ENCODE results near the gene KDM4E.

KDM4E gene

GRCh38 chr11:95057959-95058358 is 32.9 kb downstream of the KDM4E start:
- Mint-ChIP-seq H3K36me3 (ENCODE audit: insufficient read depth) (no peaks in the 10 kb centered on the region), H3K27me3 (peaks cover 61% of the 10 kb centered on the region), H3K4me3 (no peak overlapping the region), H3K27ac (ENCODE audit: low read depth) (no peak overlapping the region), H3K9me3 (no peaks in the 10 kb centered on the region), H3K4me1 (no peaks in the 10 kb centered on the region)
- no peak for DNase-seq (ENCODE audit: low spot score in 2 of 2)
- ATAC-seq (replicated peaks; ENCODE audit: extremely low read depth, poor library complexity, severe bottlenecking): no peak

GRCh38 chr11:95058621-95059020 is 33.6 kb downstream of the KDM4E start:
- H3K36me3 Mint-ChIP-seq (ENCODE audit: insufficient read depth): no peaks in the 10 kb centered on the region
- peaks cover 54% of the 10 kb centered on the region for H3K27me3 Mint-ChIP-seq
- H3K4me3 Mint-ChIP-seq: no peak overlapping the region
- H3K4me1 Mint-ChIP-seq: no peaks in the 10 kb centered on the region
- DNase-seq (ENCODE audit: low spot score in 2 of 2): no peak
- no peaks in the 10 kb centered on the region for H3K9me3 Mint-ChIP-seq
- no peak overlapping the region for H3K27ac Mint-ChIP-seq (ENCODE audit: low read depth)
- no peak for ATAC-seq (replicated peaks; ENCODE audit: extremely low read depth, poor library complexity, severe bottlenecking)

GRCh38 chr11:95059046-95059445 is 34.0 kb downstream of the KDM4E start:
- no peak overlapping the region for H3K27ac Mint-ChIP-seq (ENCODE audit: low read depth)
- peaks cover 50% of the 10 kb centered on the region for H3K27me3 Mint-ChIP-seq
- no peaks in the 10 kb centered on the region for H3K4me1 Mint-ChIP-seq
- no peak overlapping the region for H3K4me3 Mint-ChIP-seq
- H3K36me3 Mint-ChIP-seq (ENCODE audit: insufficient read depth): no peaks in the 10 kb centered on the region
- no peak for ATAC-seq (replicated peaks; ENCODE audit: extremely low read depth, poor library complexity, severe bottlenecking)
- no peak for DNase-seq (ENCODE audit: low spot score in 2 of 2)
- no peaks in the 10 kb centered on the region for H3K9me3 Mint-ChIP-seq

- Mint-ChIP-seq H3K9me3 (no peaks in the 10 kb centered on the region), H3K27me3 (peaks cover 11% of the 10 kb centered on the region)
Measured at GRCh38 chr11:95065336-95065735, 40.3 kb downstream of the KDM4E start.

GRCh38 chr11:95066716-95067038 is 41.6 kb downstream of the KDM4E start, which contains the start of gene SRSF8:
TSS of gene SRSF8 (plus strand) at chr11:95066919. CDS start at chr11:95067227, 308 bp downstream.
- ATAC-seq (replicated peaks; ENCODE audit: extremely low read depth, poor library complexity, severe bottlenecking) (peak; percentile 13), DNase-seq (ENCODE audit: low spot score in 2 of 2) (no peak)
- Mint-ChIP-seq H3K4me3 (peak within 1 kb of the TSS; percentile 97), H3K9me3 (no peaks in the 10 kb centered on the region), H3K4me1 (peaks cover 29% of the 10 kb centered on the region), H3K27me3 (no peaks in the 10 kb centered on the region), H3K27ac (ENCODE audit: low read depth) (peak within 1 kb of the TSS; percentile 96), H3K36me3 (ENCODE audit: insufficient read depth) (peaks cover 13% of the 10 kb centered on the region)

More at GRCh38 chr11:95065336-95065735, 40.3 kb downstream of the KDM4E start:
- DNase-seq (ENCODE audit: low spot score in 2 of 2) (no peak), ATAC-seq (replicated peaks; ENCODE audit: extremely low read depth, poor library complexity, severe bottlenecking) (no peak)
- Mint-ChIP-seq H3K27ac (ENCODE audit: low read depth) (no peak overlapping the region), H3K4me3 (no peak overlapping the region), H3K4me1 (peaks cover 23% of the 10 kb centered on the region), H3K36me3 (ENCODE audit: insufficient read depth) (peaks cover 11% of the 10 kb centered on the region)

- Mint-ChIP-seq H3K27me3 (no peaks in the 10 kb centered on the region), H3K36me3 (ENCODE audit: insufficient read depth) (peaks cover 13% of the 10 kb centered on the region), H3K4me1 (peaks cover 29% of the 10 kb centered on the region), H3K27ac (ENCODE audit: low read depth) (peak overlapping the region; percentile 96), H3K4me3 (peak overlapping the region; percentile 97), H3K9me3 (no peaks in the 10 kb centered on the region)
- DNase-seq (ENCODE audit: low spot score in 2 of 2) (peak; percentile 55 to 59), ATAC-seq (replicated peaks; ENCODE audit: extremely low read depth, poor library complexity, severe bottlenecking) (peak; percentile 59)
Measured at GRCh38 chr11:95067039-95067840, 42.2 kb downstream of the KDM4E start.

GRCh38 chr11:95067841-95068219 is 42.8 kb downstream of the KDM4E start:
- Mint-ChIP-seq H3K9me3 (no peaks in the 10 kb centered on the region), H3K4me1 (peaks cover 31% of the 10 kb centered on the region), H3K27ac (ENCODE audit: low read depth) (peak overlapping the region; percentile 96), H3K27me3 (no peaks in the 10 kb centered on the region), H3K4me3 (peak overlapping the region; percentile 97), H3K36me3 (ENCODE audit: insufficient read depth) (peaks cover 13% of the 10 kb centered on the region)
- no peak for ATAC-seq (replicated peaks; ENCODE audit: extremely low read depth, poor library complexity, severe bottlenecking)
- peak in 1 of 2 donors; percentile 25 for DNase-seq (ENCODE audit: low spot score in 2 of 2)

GRCh38 chr11:95068549-95068948 is 43.5 kb downstream of the KDM4E start:
- Mint-ChIP-seq H3K4me1 (peaks cover 35% of the 10 kb centered on the region), H3K9me3 (no peaks in the 10 kb centered on the region), H3K36me3 (ENCODE audit: insufficient read depth) (peaks cover 13% of the 10 kb centered on the region), H3K27ac (ENCODE audit: low read depth) (peak overlapping the region; percentile 96), H3K4me3 (peak overlapping the region; percentile 97), H3K27me3 (no peaks in the 10 kb centered on the region)
- ATAC-seq (replicated peaks; ENCODE audit: extremely low read depth, poor library complexity, severe bottlenecking): peak; percentile 80
- peak; percentile 35 to 70 for DNase-seq (ENCODE audit: low spot score in 2 of 2)

- Mint-ChIP-seq H3K27ac (ENCODE audit: low read depth) (no peak overlapping the region), H3K4me3 (peak overlapping the region; percentile 14), H3K9me3 (no peaks in the 10 kb centered on the region), H3K4me1 (peaks cover 35% of the 10 kb centered on the region), H3K27me3 (no peaks in the 10 kb centered on the region), H3K36me3 (ENCODE audit: insufficient read depth) (peaks cover 13% of the 10 kb centered on the region)
- ATAC-seq (replicated peaks; ENCODE audit: extremely low read depth, poor library complexity, severe bottlenecking) (no peak), DNase-seq (ENCODE audit: low spot score in 2 of 2) (no peak)
Measured at GRCh38 chr11:95070471-95070870, 45.4 kb downstream of the KDM4E start.

GRCh38 chr11:95072948-95073347 is 47.9 kb downstream of the KDM4E start:
- no peaks in the 10 kb centered on the region for H3K9me3 Mint-ChIP-seq
- DNase-seq (ENCODE audit: low spot score in 2 of 2): no peak
- H3K4me1 Mint-ChIP-seq: peaks cover 30% of the 10 kb centered on the region
- no peak overlapping the region for H3K4me3 Mint-ChIP-seq
- peaks cover 7% of the 10 kb centered on the region for H3K36me3 Mint-ChIP-seq (ENCODE audit: insufficient read depth)
- no peak overlapping the region for H3K27ac Mint-ChIP-seq (ENCODE audit: low read depth)
- ATAC-seq (replicated peaks; ENCODE audit: extremely low read depth, poor library complexity, severe bottlenecking): no peak
- no peaks in the 10 kb centered on the region for H3K27me3 Mint-ChIP-seq

- DNase-seq (ENCODE audit: low spot score in 2 of 2) (no peak), ATAC-seq (replicated peaks; ENCODE audit: extremely low read depth, poor library complexity, severe bottlenecking) (no peak)
- peaks cover 2% of the 10 kb centered on the region for H3K36me3 Mint-ChIP-seq (ENCODE audit: insufficient read depth)
- no peaks in the 10 kb centered on the region for H3K9me3 Mint-ChIP-seq
- H3K4me1 Mint-ChIP-seq: peaks cover 15% of the 10 kb centered on the region
- no peak overlapping the region for H3K27ac Mint-ChIP-seq (ENCODE audit: low read depth)
- no peak overlapping the region for H3K4me3 Mint-ChIP-seq
- no peaks in the 10 kb centered on the region for H3K27me3 Mint-ChIP-seq
Measured at GRCh38 chr11:95074792-95075563, 49.9 kb downstream of the KDM4E start.

GRCh38 chr11:95076416-95076815 is 51.4 kb downstream of the KDM4E start:
- H3K27ac Mint-ChIP-seq (ENCODE audit: low read depth): no peak overlapping the region
- peaks cover 5% of the 10 kb centered on the region for H3K4me1 Mint-ChIP-seq
- no peaks in the 10 kb centered on the region for H3K9me3 Mint-ChIP-seq
- H3K4me3 Mint-ChIP-seq: no peak overlapping the region
- H3K36me3 Mint-ChIP-seq (ENCODE audit: insufficient read depth): no peaks in the 10 kb centered on the region
- DNase-seq (ENCODE audit: low spot score in 2 of 2): no peak
- ATAC-seq (replicated peaks; ENCODE audit: extremely low read depth, poor library complexity, severe bottlenecking): no peak
- H3K27me3 Mint-ChIP-seq: no peaks in the 10 kb centered on the region

- Mint-ChIP-seq H3K4me1 (peaks cover 5% of the 10 kb centered on the region), H3K27me3 (no peaks in the 10 kb centered on the region), H3K4me3 (no peak overlapping the region), H3K9me3 (no peaks in the 10 kb centered on the region), H3K36me3 (ENCODE audit: insufficient read depth) (no peaks in the 10 kb centered on the region), H3K27ac (ENCODE audit: low read depth) (no peak overlapping the region)
- ATAC-seq (replicated peaks; ENCODE audit: extremely low read depth, poor library complexity, severe bottlenecking) (no peak), DNase-seq (ENCODE audit: low spot score in 2 of 2) (no peak)
Measured at GRCh38 chr11:95076981-95077380, 51.9 kb downstream of the KDM4E start.
